Midbrain (tissue), 1 donor: ENCODE results near the gene HIGD1A.

Experiments used
- DNase-seq: peaks from one replicate; lab custom pipeline; 2025; lab: John Stamatoyannopoulos, UW

The HIGD1A gene

GRCh38 chr3:42799376-42799775 is 4.9 kb downstream of the HIGD1A start:
- no peak for DNase-seq

- DNase-seq, result no peak
Measured at GRCh38 chr3:42796332-42796885, 7.9 kb downstream of the HIGD1A start.

- DNase-seq, result no peak
Measured at GRCh38 chr3:42795621-42796181, 8.6 kb downstream of the HIGD1A start.

DNA sequence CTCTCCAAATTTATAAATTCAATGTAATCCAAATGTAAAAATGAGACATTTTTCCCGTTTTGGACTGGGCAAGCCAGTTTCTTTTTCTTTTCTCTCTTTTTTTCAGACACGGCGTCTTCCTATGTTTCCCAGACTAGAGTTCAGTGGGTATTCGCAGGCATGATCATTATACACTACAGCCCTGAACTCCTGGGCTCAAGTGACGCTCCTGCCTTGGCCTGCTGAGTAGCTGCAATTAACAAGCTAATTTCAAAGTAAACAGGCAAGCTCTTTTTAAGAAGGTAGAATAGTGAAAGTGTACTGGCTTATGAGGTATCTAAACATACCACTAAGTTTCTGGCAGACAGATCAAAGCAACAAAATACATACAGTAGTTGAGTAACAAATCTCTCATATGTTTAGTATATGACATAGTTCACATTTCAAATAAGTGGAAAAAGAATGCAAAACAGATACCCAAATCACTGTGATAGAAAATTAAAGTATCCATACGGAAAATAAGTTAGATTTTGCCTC is 13.5 kb downstream of the HIGD1A start:
- DNase-seq, result no peak

- no peak for DNase-seq
Measured at GRCh38 chr3:42786631-42787030, 17.7 kb downstream of the HIGD1A start.

- DNase-seq, result no peak
Measured at GRCh38 chr3:42786212-42786611, 18.1 kb downstream of the HIGD1A start.

- DNase-seq, result peak; percentile 69
Measured at GRCh38 chr3:42780892-42781700, 23.2 kb downstream of the HIGD1A start.

DNA sequence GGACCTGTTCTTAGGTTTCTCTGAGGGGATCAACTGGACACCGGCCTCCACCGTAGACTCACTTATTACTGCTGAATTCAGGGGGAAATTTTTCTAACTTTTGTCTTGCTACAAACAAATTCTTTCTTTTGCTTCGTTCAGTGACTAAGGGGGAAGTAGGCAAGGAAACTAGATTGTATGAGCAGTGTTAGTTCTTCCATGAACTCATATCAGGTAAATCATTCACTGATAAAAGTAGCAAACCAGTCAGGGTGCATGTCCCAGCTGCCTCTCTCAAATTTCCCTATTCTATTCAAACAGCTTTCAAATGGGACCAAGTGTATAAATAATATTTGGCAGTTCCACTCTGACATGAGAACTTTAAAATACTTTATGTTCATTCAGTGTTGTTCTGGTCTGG is 23.9 kb downstream of the HIGD1A start:
- DNase-seq, result no peak

DNA sequence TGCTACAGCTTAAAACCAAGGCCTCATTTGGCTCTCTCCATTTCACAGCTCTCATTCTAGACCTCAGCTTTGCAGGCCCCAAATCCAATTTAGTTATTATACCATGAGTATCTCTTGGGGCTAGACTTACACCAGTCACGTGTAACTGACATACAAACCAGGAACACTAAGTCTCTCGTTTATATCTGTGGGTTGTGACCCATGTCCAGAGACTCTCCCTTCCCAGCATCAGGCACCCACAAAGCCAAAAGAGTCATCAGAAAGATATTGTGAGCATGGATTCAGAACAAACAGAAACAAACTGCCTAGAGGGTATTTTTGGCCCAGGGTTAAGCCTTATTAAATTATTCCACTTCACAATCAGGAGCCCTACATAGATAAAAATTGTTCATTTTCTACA is 25.6 kb downstream of the HIGD1A start:
- no peak for DNase-seq

DNA sequence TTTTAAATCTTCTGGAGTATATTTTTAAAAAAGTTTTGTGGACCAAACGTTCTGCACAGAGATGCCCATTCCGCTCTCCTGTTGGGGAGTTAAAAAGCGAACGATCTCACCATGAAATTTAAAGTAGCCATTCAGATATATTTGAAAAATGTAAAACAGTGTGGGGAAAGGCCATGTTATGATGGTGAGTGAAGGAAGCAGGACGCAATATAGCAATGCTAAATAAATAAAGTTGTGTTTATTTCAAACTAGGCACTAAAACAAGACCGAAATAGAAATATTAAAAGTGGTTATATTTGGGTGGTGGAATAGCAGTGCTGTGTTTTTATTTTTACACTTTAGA is 30.9 kb downstream of the HIGD1A start:
- no peak for DNase-seq

DNA sequence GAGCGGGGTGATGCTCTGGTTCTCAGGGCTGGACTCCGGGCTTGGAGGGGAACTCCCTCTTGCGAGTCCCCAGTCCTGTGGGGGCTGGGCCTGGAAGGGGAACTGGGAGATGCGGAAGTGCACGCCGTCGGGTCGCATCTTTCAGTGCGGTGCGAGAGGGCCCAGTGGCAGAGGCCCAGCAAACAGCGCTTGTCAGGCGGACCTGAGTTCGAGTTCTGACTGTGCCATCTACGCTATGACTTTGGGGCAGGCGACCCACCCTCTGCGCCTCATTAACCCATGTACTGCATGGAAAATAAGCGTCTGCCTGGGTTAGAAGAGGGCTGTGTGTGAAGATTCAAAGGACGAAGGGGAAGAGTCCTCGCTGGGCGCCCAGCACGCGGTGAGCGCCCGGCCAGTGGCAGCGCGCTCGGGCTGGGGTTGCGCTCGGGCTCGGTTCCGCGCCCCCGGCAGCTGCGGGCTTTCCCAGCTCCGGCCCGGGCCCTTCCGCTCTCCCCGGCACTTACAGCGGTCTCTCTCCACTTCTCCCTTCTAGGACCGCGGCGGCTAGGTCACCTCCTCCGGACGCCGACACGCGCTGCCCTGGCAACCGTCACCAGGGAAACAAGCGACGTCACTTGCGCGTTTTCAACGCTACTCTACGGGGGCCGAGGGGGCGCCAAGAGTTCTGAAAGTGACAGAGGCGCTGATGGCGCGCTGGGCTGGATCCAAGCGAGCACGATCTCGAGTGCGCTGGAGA is 31.5 kb downstream of the HIGD1A start, which contains the start of gene CCDC13:
CCDC13 (minus strand) TSS at position 584 of the 739 bp plus-strand sequence. CDS start 14,908 bp downstream, outside the sequence.
- peak; percentile 93 for DNase-seq

DNA sequence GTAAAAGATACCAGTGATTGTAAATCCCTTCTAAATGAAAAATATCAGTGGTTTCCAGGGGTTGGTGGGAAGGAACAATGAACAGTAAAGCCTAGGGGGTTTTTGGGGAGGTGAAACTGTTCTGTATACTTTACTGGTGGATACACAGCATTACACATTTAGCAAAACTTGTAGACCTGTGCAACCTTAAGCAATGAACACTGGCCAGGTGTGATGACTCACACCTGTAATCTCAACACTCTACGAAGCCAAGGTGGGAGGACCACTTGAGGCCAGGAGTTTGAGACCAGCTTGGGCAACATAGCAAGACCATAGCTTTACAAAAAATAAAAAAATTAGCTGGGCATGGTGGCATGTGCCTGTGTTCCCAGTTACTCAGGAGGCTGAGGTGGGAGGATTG is 33.0 kb downstream of the HIGD1A start:
- DNase-seq, result no peak

- no peak for DNase-seq
Measured at GRCh38 chr3:42769477-42770131, 34.7 kb downstream of the HIGD1A start.

- DNase-seq, result no peak
Measured at GRCh38 chr3:42764561-42765295, 39.6 kb downstream of the HIGD1A start.

DNA sequence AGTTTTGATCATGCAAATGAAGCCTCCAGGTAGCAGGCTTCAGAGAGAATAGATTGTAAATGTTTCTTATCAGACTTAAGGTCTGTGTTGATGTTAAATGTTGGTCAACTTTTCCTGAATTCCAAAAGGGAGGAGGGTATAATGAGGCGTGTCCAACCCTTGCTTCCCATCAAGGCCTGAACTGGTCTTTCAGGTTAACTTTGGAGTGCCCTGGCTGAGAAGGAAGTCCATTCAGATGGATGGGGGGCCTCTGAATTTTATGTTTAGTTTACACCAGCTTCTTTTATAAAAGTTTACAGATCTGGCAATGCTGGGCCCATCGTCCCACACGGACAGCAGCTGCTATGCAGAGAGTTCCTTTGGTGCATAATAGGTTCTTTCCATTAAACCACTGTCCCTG is 40.2 kb downstream of the HIGD1A start:
- DNase-seq, result no peak

- DNase-seq, result peak; percentile 44
Measured at GRCh38 chr3:42763021-42763420, 41.3 kb downstream of the HIGD1A start.

- DNase-seq, result no peak
Measured at GRCh38 chr3:42762046-42762724, 42.1 kb downstream of the HIGD1A start.

- no peak for DNase-seq
Measured at GRCh38 chr3:42758126-42758525, 46.2 kb downstream of the HIGD1A start.

GRCh38 chr3:42756681-42757213 is 47.5 kb downstream of the HIGD1A start:
- no peak for DNase-seq
